ENCODE data around the gene IFI44.

DNA sequence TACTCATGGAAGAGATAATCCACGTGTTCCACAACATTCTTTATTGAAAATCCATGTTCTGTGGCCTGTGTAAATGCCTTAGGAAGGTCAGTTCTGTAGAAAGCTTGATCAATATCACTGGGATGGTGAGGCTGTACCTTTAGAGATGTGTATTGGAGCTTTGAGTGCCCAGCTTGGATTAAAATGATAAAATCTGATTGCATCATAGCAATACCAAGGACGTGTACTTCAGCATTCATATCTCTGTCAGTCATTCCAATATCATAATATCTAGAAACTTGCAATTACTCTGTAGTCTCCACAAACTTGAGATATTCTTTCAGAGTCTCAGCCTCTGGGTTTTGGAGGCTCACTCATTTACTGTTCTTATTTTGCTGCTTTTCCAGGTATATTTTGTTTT is 31.6 kb downstream of the IFI44 start:
- TF ChIP-seq MXI1 (IDR thresholded peaks at IDR 0.05; ENCODE audit: low read depth, low read length), result no peak
- TF ChIP-seq, protein P1, sequence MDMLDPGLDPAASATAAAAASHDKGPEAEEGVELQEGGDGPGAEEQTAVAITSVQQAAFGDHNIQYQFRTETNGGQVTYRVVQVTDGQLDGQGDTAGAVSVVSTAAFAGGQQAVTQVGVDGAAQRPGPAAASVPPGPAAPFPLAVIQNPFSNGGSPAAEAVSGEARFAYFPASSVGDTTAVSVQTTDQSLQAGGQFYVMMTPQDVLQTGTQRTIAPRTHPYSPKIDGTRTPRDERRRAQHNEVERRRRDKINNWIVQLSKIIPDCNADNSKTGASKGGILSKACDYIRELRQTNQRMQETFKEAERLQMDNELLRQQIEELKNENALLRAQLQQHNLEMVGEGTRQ (IDR thresholded peaks at IDR 0.05; ENCODE audit: borderline replicate concordance, low read depth, low read length), result no peak
- TF ChIP-seq, protein P2, sequence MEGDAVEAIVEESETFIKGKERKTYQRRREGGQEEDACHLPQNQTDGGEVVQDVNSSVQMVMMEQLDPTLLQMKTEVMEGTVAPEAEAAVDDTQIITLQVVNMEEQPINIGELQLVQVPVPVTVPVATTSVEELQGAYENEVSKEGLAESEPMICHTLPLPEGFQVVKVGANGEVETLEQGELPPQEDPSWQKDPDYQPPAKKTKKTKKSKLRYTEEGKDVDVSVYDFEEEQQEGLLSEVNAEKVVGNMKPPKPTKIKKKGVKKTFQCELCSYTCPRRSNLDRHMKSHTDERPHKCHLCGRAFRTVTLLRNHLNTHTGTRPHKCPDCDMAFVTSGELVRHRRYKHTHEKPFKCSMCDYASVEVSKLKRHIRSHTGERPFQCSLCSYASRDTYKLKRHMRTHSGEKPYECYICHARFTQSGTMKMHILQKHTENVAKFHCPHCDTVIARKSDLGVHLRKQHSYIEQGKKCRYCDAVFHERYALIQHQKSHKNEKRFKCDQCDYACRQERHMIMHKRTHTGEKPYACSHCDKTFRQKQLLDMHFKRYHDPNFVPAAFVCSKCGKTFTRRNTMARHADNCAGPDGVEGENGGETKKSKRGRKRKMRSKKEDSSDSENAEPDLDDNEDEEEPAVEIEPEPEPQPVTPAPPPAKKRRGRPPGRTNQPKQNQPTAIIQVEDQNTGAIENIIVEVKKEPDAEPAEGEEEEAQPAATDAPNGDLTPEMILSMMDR (IDR thresholded peaks at IDR 0.05), result no peak
- TF ChIP-seq, protein P3, sequence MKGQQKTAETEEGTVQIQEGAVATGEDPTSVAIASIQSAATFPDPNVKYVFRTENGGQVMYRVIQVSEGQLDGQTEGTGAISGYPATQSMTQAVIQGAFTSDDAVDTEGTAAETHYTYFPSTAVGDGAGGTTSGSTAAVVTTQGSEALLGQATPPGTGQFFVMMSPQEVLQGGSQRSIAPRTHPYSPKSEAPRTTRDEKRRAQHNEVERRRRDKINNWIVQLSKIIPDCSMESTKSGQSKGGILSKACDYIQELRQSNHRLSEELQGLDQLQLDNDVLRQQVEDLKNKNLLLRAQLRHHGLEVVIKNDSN (IDR thresholded peaks at IDR 0.05; ENCODE audit: borderline replicate concordance, low read depth), result no peak
